ENCODE measurements around the gene PPFIBP1. TPM values are rescaled to one million over a fixed set of nuclear protein-coding genes. Genes with fewer than 3 reads are reported as not detected.
"Not testable (repeated sequence)": the region's sequence is repeated elsewhere in the genome, so short reads cannot be mapped to it uniquely, and the experiment has no call there.

Gene PPFIBP1
- total RNA-seq, 1 donor from 2014 or later, result 57.3 TPM

DNA sequence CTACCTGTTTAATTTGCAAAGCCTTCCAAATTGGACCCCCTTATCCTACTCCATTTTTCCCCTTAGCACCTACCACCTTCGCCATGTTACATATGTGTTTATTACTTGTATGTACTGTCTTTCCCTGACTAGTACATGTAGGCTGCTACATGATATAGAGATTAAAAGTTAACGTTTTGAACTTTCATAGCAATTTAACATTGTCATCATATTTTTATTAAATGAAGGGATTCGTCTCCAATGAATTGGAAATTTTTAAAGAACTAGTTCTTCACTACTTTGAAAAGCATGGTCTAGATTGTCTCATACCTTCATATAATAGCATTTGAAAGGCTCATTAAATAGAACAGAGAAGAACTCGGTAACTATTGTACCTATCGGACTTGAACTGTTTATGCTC is 107.4 kb downstream of the PPFIBP1 start:
- no peak for ATAC-seq

- ATAC-seq, result no peak
Measured at GRCh38 chr12:27631813-27632491, 107.9 kb downstream of the PPFIBP1 start.

DNA sequence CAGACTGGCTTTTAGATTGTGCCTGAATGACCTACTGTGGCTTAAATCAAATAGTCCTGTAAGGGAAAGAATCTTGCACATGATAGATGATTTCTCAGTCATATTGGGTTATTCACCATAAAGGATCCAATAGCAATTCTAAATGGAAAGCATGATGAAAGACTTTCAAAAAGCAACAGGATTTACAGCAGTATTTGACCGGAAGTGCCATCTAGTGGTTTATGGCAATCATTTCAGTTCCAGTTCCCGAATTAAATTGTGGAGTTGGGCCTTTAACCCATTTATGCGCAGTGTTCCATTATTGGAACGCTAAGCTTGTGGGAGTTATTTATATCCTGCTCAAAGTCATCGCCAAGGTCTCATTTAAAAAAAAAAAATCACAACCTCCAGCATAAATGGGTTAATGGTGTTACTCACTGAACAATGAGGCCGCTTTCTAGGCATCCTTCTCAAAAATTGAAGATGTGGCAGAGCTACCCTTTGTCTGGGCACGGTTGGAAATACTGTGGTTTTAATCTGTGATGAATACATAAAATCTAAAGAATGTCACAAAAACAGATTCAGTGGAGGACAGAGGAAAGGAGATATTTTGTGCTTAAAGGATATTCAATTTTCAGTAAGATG is 111.5 kb downstream of the PPFIBP1 start:
- peak; percentile 66 for ATAC-seq

- ATAC-seq, result not testable (repeated sequence)
Measured at GRCh38 chr12:27636569-27636968, 112.6 kb downstream of the PPFIBP1 start.

GRCh38 chr12:27637524-27637923 is 113.5 kb downstream of the PPFIBP1 start:
- no peak for ATAC-seq

DNA sequence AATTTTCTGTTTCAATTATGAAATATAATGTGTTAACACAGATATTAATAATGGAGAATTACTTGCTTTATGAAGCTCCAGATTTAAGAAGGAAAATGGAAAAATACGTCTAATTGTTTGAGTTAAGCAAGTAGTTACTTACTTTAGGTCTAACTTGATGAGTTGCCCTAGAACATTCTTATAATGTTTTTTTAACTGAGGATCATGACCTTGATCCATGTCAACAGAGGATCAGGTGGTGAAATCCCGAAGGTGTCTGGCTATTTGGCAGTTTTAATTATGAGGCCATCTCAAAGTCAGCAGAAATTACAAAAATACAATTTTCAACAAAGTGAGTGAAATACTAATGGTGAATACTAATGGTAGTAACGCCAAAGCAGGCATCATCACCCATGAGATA is 115.3 kb downstream of the PPFIBP1 start:
- no peak for ATAC-seq

DNA sequence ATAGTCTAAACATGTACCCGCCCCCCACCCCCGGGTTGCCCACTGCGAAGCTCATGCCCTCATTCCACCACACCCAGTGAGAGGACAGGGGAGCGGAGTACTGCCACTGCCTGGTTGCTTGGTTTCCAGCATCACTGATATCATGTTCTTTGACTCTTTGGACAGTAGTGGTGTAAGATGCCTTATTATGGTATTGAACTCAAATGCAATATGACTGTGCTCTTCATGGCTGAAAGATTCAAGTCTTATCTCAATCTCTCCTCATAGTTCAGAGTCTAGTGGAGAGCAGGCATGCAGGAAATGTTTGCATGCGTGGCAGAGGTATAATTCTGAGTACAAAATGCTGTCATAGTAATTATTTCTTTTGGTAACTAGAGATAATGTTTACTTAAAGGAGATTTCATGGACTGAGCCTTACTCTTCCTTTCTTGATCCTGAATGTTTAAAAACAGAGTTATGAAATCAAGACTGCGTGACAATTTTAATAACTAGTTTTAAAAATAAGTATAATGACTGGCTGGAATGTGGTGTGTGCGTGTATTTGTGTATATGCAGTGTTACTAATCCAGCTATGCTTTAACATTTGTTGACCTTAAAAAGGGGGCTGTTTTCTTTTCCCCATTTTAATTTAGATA is 116.7 kb downstream of the PPFIBP1 start:
- not testable (repeated sequence) for ATAC-seq

- peak; percentile 49 for ATAC-seq
Measured at GRCh38 chr12:27642361-27642760, 118.4 kb downstream of the PPFIBP1 start.

DNA sequence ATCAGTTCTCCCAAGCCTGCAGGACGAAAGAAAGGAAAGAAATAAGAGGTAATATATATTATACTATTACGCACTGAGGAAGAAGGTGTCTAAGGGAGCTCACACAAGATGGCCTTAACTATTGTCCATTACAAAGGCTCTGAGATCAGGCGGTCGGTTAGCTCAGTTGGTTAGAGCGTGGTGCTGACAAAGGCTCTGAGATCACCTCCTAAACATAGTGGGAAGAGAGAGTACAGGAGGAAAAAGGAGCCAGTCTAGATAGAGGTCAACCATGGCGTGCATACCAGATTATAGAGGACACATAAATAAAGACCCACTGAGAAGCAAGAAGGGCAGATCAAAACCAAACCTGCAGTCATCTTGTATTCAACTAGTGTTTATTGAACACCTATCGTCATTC is 118.9 kb downstream of the PPFIBP1 start:
- not testable (repeated sequence) for ATAC-seq

DNA sequence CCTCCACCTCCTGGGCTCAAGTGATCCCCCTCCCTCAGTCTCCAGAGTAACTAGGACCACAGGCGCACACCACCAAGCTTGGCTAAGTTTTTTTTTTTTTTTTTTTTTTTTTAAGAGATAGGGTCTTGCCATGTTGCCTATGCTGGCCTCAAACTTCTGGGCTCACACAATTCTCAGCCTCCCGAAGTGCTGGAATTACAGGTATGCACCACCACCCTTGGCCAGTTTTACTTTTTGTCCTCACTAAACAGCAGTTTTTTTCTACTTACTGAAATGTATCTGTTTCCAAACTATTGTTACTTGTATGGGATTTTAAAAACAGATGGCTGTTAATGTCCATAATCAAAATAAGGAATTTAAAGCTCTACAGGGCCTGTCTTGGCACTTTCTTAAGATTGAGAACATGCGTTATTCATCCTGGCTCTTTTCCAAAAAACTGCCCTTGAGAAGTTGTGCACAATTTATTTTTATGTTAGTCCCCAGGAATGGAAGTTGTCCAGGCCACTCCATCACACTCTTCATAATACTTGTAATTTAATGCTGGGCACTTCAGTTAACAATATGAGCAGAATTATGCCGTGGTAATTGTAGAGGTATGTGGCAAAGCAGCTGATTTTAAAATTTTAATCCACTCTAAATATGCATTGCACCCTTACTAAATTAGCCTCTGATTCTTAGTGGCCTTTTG is 120.3 kb downstream of the PPFIBP1 start:
- ATAC-seq, result no peak

DNA sequence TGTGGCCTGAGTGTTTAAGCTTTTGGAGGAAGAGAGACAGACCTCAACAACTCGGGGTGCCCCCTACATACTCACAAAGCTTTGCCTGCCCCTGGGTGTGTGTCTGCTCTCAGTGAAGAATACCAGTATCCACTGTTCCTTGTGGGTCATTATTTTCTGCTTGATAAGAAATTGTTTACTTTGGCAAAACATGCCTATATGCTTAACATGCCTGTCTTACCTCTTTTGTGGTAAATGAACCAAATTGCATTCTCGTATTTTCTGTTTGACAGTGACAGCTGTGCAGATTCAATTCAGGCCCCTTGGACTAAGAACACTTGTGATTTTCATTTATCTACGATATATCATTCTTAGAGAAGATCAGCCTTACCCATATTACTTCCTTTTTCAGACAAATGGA is 121.7 kb downstream of the PPFIBP1 start:
- no peak for ATAC-seq

- ATAC-seq, result peak; percentile 90
Measured at GRCh38 chr12:27646149-27646548, 122.1 kb downstream of the PPFIBP1 start.

DNA sequence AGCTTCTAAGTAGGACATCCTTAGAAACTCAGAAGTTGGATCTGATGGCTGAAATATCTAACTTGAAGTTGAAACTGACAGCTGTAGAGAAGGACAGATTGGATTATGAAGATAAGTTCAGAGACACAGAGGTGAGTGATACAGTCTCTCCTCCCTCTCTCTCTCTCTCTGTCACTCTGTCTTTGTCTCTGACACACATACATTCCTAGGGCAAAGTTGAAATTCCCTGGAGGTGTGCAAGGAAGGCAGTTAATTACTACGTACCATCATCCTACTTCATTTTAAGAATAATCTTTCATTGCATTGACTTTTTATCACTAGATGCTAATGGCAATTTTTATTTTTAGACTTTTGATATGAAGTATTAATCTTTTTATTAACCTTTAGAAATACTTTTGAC is 126.0 kb downstream of the PPFIBP1 start:
- ATAC-seq, result no peak

- peak; percentile 39 for ATAC-seq
Measured at GRCh38 chr12:27651201-27651600, 127.2 kb downstream of the PPFIBP1 start.

- ATAC-seq, result peak; percentile 77
Measured at GRCh38 chr12:27652174-27652763, 128.3 kb downstream of the PPFIBP1 start.

DNA sequence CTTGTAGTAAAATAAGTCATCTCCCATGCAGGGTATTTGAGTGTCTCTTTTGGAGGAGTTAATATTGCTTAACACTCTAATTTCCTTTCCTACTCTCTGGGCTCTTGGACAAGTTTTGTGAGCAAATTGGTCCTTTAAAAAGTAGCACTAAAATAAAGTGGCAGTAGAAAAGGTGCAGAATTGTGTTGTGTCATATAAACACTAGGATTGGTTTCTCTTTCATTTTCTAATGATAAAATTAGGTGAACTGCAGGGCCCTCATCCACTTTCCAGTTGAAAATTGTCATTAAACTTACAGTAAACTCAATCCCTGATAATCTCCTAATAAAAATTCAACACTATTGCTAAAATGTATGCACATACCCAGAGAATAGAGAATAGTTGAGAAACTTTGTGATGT is 129.7 kb downstream of the PPFIBP1 start:
- ATAC-seq, result no peak

DNA sequence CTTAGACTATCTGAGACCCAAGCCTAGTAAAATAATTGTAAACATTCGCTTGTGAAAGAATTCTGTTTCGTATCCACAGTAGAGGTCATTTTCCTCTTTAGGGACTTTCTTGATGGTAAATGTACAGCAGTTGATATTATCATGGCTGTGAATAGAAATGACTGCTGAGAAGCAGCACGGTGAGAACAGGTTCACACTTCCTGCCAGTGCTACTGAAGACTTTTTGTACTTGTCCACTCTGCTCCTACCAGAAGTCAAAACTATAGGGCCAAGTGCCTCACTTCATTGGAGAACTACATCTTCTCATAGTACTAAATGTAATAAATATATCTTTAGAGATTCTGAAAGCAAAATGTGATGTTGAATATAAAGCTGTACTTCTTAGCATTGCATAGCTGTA is 131.5 kb downstream of the PPFIBP1 start:
- ATAC-seq, result not testable (repeated sequence)

- no peak for ATAC-seq
Measured at GRCh38 chr12:27657296-27657695, 133.3 kb downstream of the PPFIBP1 start.

DNA sequence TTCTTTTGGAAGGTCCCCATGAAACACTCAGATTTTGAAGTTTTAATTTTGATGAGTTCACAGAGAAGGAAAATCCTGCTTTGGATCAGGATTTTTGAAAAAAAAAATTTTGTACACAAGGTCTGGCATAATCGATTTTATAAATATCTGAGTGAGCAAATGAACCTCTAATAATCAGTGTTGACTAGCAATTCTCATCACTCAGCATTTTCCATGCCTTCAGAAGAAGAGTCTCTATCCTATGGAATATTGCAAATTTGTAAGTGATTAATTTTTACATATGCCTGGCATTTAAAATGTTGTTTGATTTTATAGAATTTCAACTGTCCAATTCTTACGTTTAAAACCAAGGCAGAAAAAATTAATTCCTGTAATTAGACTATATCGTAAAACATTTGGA is 141.7 kb downstream of the PPFIBP1 start:
- no peak for ATAC-seq

GRCh38 chr12:27666510-27666909 is 142.5 kb downstream of the PPFIBP1 start:
- no peak for ATAC-seq

- no peak for ATAC-seq
Measured at GRCh38 chr12:27667540-27667939, 143.5 kb downstream of the PPFIBP1 start.

GRCh38 chr12:27672051-27672450 is 148.0 kb downstream of the PPFIBP1 start:
- no peak for ATAC-seq

DNA sequence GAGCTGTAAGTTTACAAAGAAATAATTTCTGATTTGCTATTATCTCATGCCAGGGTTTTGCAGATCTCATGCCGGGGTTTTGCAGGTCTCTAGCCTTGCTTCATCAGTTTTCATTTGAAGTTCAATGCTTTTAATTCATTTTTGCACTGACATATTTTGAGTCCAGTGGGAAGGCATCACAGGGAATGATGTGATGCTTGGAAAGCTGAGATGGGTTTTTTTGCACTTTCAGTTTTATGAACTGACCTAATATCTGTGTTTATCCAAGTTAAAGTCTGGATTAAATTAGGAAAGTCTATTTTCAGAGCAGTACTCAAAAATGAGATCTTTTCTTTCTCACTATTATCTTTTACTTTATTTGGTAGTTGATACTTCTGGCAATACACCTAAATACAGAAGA is 148.6 kb downstream of the PPFIBP1 start:
- ATAC-seq, result no peak
